GM12873 (cell line): ENCODE results near the gene SELENOW.

Experiments used
- TF ChIP-seq, protein P1 (sequence below): IDR thresholded peaks from 2 replicates; pipeline ENCODE4 v1.5.1; 2012; ENCODE audit warnings: low read depth, mild to moderate bottlenecking, moderate library complexity, low read length, control low read depth; ENCODE audit not compliant: insufficient read depth; ENCODE audit errors: missing control alignments

The SELENOW gene

DNA sequence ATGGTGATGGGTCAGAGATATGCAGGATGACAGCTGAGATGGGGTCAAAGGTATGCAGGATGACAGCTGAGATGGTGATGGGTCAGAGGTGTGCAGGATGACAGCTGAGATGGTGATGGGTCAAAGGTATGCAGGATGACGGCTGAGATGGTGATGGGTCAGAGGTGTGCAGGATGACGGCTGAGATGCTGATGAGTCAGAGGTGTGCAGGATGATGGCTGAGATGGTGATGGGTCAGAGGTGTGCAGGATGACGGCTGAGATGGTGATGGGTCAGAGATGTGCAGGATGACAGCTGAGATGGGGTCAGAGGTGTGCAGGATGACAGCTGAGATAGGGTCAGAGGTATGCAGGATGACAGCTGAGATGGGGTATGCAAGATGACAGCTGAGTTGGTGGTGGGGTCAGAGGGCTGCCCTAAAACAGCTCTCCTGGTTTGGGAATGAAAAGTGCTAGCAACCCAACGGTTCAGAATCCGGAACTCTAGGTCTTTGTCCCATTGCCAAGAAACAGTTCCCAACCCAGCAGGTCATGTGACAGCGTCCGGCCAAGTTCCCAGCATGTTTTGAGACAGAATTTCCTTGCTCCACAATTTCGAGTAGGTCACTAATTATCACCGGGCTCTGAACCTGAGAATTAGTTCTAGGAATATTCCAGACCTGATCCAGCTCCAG lies 3.2 kb downstream of the SELENOW start:
- TF ChIP-seq, protein P1, sequence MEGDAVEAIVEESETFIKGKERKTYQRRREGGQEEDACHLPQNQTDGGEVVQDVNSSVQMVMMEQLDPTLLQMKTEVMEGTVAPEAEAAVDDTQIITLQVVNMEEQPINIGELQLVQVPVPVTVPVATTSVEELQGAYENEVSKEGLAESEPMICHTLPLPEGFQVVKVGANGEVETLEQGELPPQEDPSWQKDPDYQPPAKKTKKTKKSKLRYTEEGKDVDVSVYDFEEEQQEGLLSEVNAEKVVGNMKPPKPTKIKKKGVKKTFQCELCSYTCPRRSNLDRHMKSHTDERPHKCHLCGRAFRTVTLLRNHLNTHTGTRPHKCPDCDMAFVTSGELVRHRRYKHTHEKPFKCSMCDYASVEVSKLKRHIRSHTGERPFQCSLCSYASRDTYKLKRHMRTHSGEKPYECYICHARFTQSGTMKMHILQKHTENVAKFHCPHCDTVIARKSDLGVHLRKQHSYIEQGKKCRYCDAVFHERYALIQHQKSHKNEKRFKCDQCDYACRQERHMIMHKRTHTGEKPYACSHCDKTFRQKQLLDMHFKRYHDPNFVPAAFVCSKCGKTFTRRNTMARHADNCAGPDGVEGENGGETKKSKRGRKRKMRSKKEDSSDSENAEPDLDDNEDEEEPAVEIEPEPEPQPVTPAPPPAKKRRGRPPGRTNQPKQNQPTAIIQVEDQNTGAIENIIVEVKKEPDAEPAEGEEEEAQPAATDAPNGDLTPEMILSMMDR: no peak

- TF ChIP-seq, protein P1: no peak
Observed at GRCh38 chr19:47786566-47786965, 8.1 kb downstream of the SELENOW start.

GRCh38 chr19:47790398-47790814 lies 11.9 kb downstream of the SELENOW start:
- TF ChIP-seq, protein P1: peak; percentile 87

GRCh38 chr19:47792616-47793015 lies 14.1 kb downstream of the SELENOW start:
- TF ChIP-seq, protein P1: no peak

GRCh38 chr19:47794526-47794925 lies 16.0 kb downstream of the SELENOW start:
- TF ChIP-seq, protein P1: no peak

GRCh38 chr19:47796785-47797184 lies 18.3 kb downstream of the SELENOW start:
- TF ChIP-seq, protein P1: no peak

- TF ChIP-seq, protein P1: no peak
Observed at GRCh38 chr19:47797996-47798903, 19.7 kb downstream of the SELENOW start.
